H9 (cell line): Measurements from ENCODE around the gene CXCL12. TPM values are rescaled to one million over a fixed set of nuclear protein-coding genes. Genes with fewer than 3 reads are reported as not detected.

Source experiments
- DNase-seq: peaks from one replicate; pipeline ENCODE4 v3.0.0-alpha.2; 2017
- H2AFZ ChIP-seq: one replicate; pipeline ENCODE4 v1.6.1; 2013; ENCODE audit warnings: mild to moderate bottlenecking, low read length, control low read depth, moderate library complexity
- H2AK5ac ChIP-seq: 2 replicates; pipeline ENCODE4 v1.6.1; 2013; ENCODE audit warnings: low read length, control low read depth, mixed read lengths; ENCODE audit not compliant: insufficient read length
- H2BK120ac ChIP-seq: one replicate; pipeline ENCODE4 v1.6.1; 2013; ENCODE audit warnings: low read depth, mild to moderate bottlenecking, low read length, control low read depth, inconsistent platforms; ENCODE audit not compliant: poor library complexity, severe bottlenecking
- H2BK12ac ChIP-seq: 2 replicates; pipeline ENCODE4 v1.6.1; 2013; ENCODE audit warnings: low read length, control low read depth, mixed read lengths, low read depth; ENCODE audit not compliant: insufficient read length
- H2BK15ac ChIP-seq: 2 replicates; pipeline ENCODE4 v1.6.1; 2013; ENCODE audit warnings: low read depth, low read length, control low read depth
- H2BK20ac ChIP-seq: one replicate; pipeline ENCODE4 v1.6.1; 2013; ENCODE audit warnings: low read depth, mild to moderate bottlenecking, low read length, control low read depth, inconsistent platforms; ENCODE audit not compliant: poor library complexity, severe bottlenecking
- H2BK5ac ChIP-seq: 2 replicates; pipeline ENCODE4 v1.6.1; 2013; ENCODE audit warnings: low read length, control low read depth, mixed read lengths; ENCODE audit not compliant: insufficient read length
- H3K14ac ChIP-seq: 2 replicates; pipeline ENCODE4 v1.6.1; 2013; ENCODE audit warnings: low read length, control low read depth; ENCODE audit not compliant: insufficient read depth
- H3K18ac ChIP-seq: 2 replicates; pipeline ENCODE4 v1.6.1; 2013; ENCODE audit warnings: low read depth, mild to moderate bottlenecking, mixed read lengths, low read length, control low read depth; ENCODE audit not compliant: insufficient read length
- H3K23ac ChIP-seq: 2 replicates; pipeline ENCODE4 v1.6.1; 2013; ENCODE audit warnings: low read length, control low read depth, mixed read lengths, low read depth; ENCODE audit not compliant: insufficient read length
- H3K23me2 ChIP-seq: 2 replicates; pipeline ENCODE4 v1.6.1; 2013; ENCODE audit warnings: low read depth, mild to moderate bottlenecking, mixed read lengths, low read length, control low read depth; ENCODE audit not compliant: insufficient read length, poor library complexity, severe bottlenecking
- H3K27ac ChIP-seq: 2 replicates; pipeline ENCODE4 v1.5.1; 2013; ENCODE audit warnings: low read length, control low read depth, mixed read lengths, low read depth; ENCODE audit not compliant: insufficient read length
- H3K27me3 ChIP-seq: 2 replicates; pipeline ENCODE4 v1.6.1; 2013; ENCODE audit warnings: low read length, control low read depth, inconsistent platforms; ENCODE audit not compliant: insufficient read depth
- H3K4ac ChIP-seq: 2 replicates; pipeline ENCODE4 v1.6.1; 2013; ENCODE audit warnings: low read depth, mild to moderate bottlenecking, control low read depth, inconsistent platforms, low read length, moderate library complexity
- H3K4me1 ChIP-seq: 2 replicates; pipeline ENCODE4 v1.6.1; 2013; ENCODE audit warnings: low read length, control low read depth, inconsistent platforms; ENCODE audit not compliant: insufficient read depth
- H3K4me2 ChIP-seq: 2 replicates; pipeline ENCODE4 v1.6.1; 2013; ENCODE audit warnings: low read length, control low read depth, mixed read lengths; ENCODE audit not compliant: insufficient read length, insufficient read depth
- H3K56ac ChIP-seq: 2 replicates; pipeline ENCODE4 v1.6.1; 2013; ENCODE audit warnings: low read depth, mild to moderate bottlenecking, mixed read lengths, low read length, control low read depth; ENCODE audit not compliant: insufficient read length
- H3K79me1 ChIP-seq: 2 replicates; pipeline ENCODE4 v1.6.1; 2013; ENCODE audit warnings: low read depth, mild to moderate bottlenecking, moderate library complexity, low read length, control low read depth, inconsistent platforms; ENCODE audit not compliant: insufficient read depth, poor library complexity, severe bottlenecking
- H3K79me2 ChIP-seq: 2 replicates; pipeline ENCODE4 v1.6.1; 2013; ENCODE audit warnings: low read length, control low read depth, inconsistent platforms; ENCODE audit not compliant: insufficient read depth
- H3K9ac ChIP-seq: 2 replicates; pipeline ENCODE4 v1.6.1; 2013; ENCODE audit warnings: low read length, control low read depth, mixed read lengths; ENCODE audit not compliant: insufficient read length; ENCODE audit errors: extremely low read depth
- H3K9me3 ChIP-seq: one replicate; pipeline ENCODE4 v1.6.1; 2013; ENCODE audit warnings: low read depth, low read length, inconsistent platforms; ENCODE audit not compliant: control insufficient read depth
- H3T11ph ChIP-seq: one replicate; pipeline ENCODE4 v1.6.1; 2013; ENCODE audit warnings: mild to moderate bottlenecking, low read length, control low read depth, inconsistent platforms
- H4K20me1 ChIP-seq: one replicate; pipeline ENCODE4 v1.6.1; 2013; ENCODE audit not compliant: control insufficient read depth, insufficient read length, insufficient read depth
- H4K5ac ChIP-seq: 2 replicates; pipeline ENCODE4 v1.6.1; 2013; ENCODE audit warnings: low read depth, mild to moderate bottlenecking, mixed read lengths, low read length, control low read depth; ENCODE audit not compliant: insufficient read length
- H4K8ac ChIP-seq: replicated peaks from 2 replicates; pipeline ENCODE4 v1.6.1; 2013; ENCODE audit warnings: low read length, control low read depth, mixed read lengths, low read depth; ENCODE audit not compliant: insufficient read length
- H4K91ac ChIP-seq: 2 replicates; pipeline ENCODE4 v1.6.1; 2013; ENCODE audit warnings: low read depth, mild to moderate bottlenecking, moderate library complexity, mixed read lengths, low read length, control low read depth; ENCODE audit not compliant: insufficient read length
- H3K27ac Mint-ChIP-seq, 3 experiments: 2 replicates in 2 of 3; 3 replicates in 1 of 3; pipeline ENCODE4 v1.8.0; 2020 to 2021; ENCODE audit warnings: mixed read lengths in 3 of 3, mild to moderate bottlenecking in 1 of 3, moderate library complexity in 1 of 3
- H3K27me3 Mint-ChIP-seq: 2 replicates; pipeline ENCODE4 v1.8.0; 2021; ENCODE audit warnings: low read depth, mild to moderate bottlenecking, moderate library complexity, mixed read lengths
- H3K36me3 Mint-ChIP-seq, 3 experiments: 2 replicates in 2 of 3; 3 replicates in 1 of 3; pipeline ENCODE4 v1.8.0; 2020 to 2021; ENCODE audit warnings: low read depth in 3 of 3, mixed read lengths in 3 of 3; ENCODE audit not compliant: insufficient read depth in 1 of 3
- H3K4me1 Mint-ChIP-seq, 2 experiments: 2 replicates each; pipeline ENCODE4 v1.8.0; 2020; ENCODE audit warnings: mixed read lengths in 2 of 2
- H3K4me3 Mint-ChIP-seq, 2 experiments: 2 replicates in 1 of 2; 3 replicates in 1 of 2; pipeline ENCODE4 v1.8.0; 2020 to 2021; ENCODE audit warnings: mild to moderate bottlenecking in 2 of 2, mixed read lengths in 2 of 2, moderate library complexity in 1 of 2
- H3K9me3 Mint-ChIP-seq, 2 experiments: 2 replicates in 1 of 2; 3 replicates in 1 of 2; pipeline ENCODE4 v1.8.0; 2020; ENCODE audit warnings: mild to moderate bottlenecking in 2 of 2, mixed read lengths in 2 of 2, moderate library complexity in 1 of 2
- WGBS: extraction: QIAGEN DNeasy Blood & Tissue Kit; methylation state at CpG from one replicate; pipeline ENCODE4 v1.1.7; 2013; ENCODE audit warnings: missing lambda C conversion rate, low lambda C conversion rate, mixed read lengths; ENCODE audit not compliant: insufficient read length; ENCODE audit errors: extremely low coverage; 5-methylcytosine and 5-hydroxymethylcytosine counted together
- total RNA-seq: library from RNA; stranded (reverse); gene quantifications from 2 replicates; pipeline ENCODE4 v1.2.1, GENCODE V29; 2021
- TF ChIP-seq, protein P1 (sequence below): fragments of 200-600 bp; sonication (generic); conservative IDR thresholded peaks from 3 replicates; pipeline ENCODE4 v1.8.0; 2021; ENCODE audit warnings: antibody characterized with exemption, mild to moderate bottlenecking

Gene CXCL12
- total RNA-seq, 1 experiment from 2014 or later: 28.3 TPM

DNA sequence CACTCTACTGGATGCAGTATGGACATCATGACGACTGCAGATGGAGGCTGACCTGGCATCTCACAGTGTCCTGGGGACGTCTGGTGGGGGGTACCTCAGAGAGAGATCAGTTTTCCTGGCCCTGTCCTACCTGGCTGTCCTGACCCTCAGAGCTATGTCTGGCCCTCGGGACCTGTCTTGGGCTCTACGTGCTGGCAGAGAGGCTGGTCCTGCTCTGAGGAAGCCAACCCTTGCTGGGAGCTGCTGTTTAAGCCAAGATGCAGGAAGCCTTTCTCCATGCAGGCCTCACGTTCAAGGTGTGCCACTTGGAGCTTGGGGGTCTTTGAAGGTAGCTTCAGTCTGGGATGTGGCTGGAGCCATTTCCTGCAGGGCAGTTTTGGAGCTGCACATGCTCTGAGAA, 42.1 kb upstream of the CXCL12 start:
- Mint-ChIP-seq H3K4me1 (peaks cover 0 to 5% of the 10 kb centered on the region in 2 experiments; a peak in 1 of 4 replicates), H3K27ac (no peak overlapping the region), H3K27me3 (no peaks in the 10 kb centered on the region), H3K4me3 (no peak overlapping the region), H3K9me3 (peaks cover 23 to 31% of the 10 kb centered on the region in 2 experiments), H3K36me3 (peaks cover 6 to 17% (median 9%) of the 10 kb centered on the region in 3 experiments; a peak in 6 of 7 replicates)
- Histone ChIP-seq H3K9ac (no peak overlapping the region), H3K4me2 (no peak overlapping the region), H3T11ph (no peak overlapping the region), H3K56ac (no peak overlapping the region), H2BK120ac (no peak overlapping the region), H3K4ac (no peak overlapping the region), H2BK12ac (no peak overlapping the region), H3K14ac (no peak overlapping the region; the same call in 1 of the 2 replicates), H4K8ac (no peak overlapping the region), H2BK15ac (no peak overlapping the region), H2BK20ac (no peak overlapping the region), H3K27me3 (no peaks in the 10 kb centered on the region), H4K5ac (no peak overlapping the region), H3K9me3 (no peaks in the 10 kb centered on the region), H3K18ac (no peak overlapping the region), H2AFZ (no peak overlapping the region), H3K79me1 (no peaks in the 10 kb centered on the region), H3K27ac (no peak overlapping the region), H2BK5ac (no peak overlapping the region), H4K20me1 (no peaks in the 10 kb centered on the region), H3K4me1 (no peaks in the 10 kb centered on the region), H2AK5ac (no peak overlapping the region), H3K23me2 (no peaks in the 10 kb centered on the region), H3K23ac (no peak overlapping the region), H4K91ac (no peak overlapping the region), H3K79me2 (no peaks in the 10 kb centered on the region)
- WGBS: no CpG with 5 or more reads among the region's 5 CpGs
- DNase-seq: no peak
- TF ChIP-seq, protein P1, sequence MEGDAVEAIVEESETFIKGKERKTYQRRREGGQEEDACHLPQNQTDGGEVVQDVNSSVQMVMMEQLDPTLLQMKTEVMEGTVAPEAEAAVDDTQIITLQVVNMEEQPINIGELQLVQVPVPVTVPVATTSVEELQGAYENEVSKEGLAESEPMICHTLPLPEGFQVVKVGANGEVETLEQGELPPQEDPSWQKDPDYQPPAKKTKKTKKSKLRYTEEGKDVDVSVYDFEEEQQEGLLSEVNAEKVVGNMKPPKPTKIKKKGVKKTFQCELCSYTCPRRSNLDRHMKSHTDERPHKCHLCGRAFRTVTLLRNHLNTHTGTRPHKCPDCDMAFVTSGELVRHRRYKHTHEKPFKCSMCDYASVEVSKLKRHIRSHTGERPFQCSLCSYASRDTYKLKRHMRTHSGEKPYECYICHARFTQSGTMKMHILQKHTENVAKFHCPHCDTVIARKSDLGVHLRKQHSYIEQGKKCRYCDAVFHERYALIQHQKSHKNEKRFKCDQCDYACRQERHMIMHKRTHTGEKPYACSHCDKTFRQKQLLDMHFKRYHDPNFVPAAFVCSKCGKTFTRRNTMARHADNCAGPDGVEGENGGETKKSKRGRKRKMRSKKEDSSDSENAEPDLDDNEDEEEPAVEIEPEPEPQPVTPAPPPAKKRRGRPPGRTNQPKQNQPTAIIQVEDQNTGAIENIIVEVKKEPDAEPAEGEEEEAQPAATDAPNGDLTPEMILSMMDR: no peak
